Measurements from ENCODE around the gene RRP9.

The RRP9 gene

DNA sequence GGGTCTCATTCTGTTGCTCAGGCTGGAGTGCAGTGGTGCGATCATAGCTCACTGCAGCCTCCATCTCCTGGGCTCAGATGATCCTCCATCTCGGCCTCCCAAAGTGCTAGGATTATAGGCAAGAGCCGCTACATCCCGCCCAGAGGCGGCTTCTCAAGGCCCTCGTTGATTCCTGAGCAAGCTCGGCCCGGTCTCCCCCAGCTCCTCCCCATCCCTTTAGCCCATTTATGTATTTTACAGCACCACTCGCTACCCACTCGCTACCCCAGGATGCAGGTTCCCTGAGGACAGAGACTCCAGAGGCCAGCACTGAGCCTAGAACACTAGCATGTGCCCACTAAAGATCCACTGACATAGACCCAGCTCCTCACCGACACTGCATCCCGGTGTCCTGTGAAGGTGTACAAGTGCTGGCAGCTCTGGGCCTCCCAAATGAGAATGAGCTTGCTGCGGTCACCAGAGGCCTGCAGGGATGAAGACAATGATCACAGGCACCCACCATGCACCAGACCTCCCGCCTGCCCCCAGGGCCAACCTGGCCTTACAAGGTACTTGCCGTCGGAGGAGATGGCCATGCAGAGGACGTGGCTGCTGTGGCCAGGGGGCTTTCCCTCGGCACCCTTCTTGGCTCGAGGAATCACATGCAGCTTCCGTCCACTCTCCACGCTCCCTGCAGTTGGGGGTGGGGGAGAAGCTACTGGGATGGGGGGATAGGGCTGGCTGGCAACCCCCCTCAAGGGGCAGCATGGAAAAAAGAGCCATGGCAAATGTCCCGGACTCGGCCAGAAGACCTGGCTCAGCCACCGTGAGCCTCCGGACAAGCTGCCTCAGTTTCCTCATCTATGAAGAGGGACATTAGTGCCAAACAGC is 5.6 kb downstream of the RRP9 start:
- H4K20me1 ChIP-seq (ENCODE audit: insufficient read depth, low read length): 0 out of 2 replicates have a peak, but pooled peaks cover 2% of the 10 kb centered on the region

DNA sequence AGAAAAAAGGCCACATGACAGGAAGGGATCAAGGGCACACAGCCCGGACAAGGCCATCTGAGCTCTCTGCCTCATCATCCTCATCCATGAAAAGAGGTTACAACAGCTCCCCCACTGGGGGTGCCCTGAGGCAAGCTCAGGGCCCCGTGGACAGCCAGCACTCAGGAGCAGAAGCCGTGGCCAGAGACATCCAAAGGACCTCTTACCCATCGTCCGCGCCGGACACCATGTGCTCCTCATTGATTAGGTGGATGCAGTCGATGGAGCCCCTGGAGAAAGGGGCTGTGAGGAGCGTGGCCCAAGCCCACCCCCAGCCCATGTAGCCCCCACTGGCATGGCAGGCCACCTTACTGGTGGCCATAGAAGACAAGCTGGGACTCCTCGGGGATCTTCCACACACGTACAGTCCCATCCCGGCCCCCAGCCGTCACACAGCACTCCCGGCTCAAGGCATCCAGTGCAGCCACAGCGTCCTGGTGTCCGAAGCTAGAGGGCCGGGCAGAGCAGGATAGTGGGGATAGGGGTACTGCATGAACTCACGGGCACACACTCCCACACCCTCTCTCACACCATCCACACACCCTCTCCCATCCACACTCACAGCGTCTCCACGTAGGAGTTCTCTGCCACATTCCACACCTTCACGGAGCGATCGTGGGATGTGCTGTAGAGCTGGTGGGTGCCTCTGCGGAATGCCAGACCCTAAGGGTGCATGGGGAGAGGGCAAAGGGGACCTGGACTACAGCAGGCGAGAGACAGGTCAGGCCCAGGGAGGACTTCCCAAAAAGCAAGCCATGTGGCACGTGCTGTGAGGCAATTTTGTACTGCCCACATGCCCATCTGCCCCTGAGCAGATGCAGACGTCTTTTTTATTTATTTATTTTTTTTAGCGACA is 6.5 kb downstream of the RRP9 start:
- TF ChIP-seq, protein P1, sequence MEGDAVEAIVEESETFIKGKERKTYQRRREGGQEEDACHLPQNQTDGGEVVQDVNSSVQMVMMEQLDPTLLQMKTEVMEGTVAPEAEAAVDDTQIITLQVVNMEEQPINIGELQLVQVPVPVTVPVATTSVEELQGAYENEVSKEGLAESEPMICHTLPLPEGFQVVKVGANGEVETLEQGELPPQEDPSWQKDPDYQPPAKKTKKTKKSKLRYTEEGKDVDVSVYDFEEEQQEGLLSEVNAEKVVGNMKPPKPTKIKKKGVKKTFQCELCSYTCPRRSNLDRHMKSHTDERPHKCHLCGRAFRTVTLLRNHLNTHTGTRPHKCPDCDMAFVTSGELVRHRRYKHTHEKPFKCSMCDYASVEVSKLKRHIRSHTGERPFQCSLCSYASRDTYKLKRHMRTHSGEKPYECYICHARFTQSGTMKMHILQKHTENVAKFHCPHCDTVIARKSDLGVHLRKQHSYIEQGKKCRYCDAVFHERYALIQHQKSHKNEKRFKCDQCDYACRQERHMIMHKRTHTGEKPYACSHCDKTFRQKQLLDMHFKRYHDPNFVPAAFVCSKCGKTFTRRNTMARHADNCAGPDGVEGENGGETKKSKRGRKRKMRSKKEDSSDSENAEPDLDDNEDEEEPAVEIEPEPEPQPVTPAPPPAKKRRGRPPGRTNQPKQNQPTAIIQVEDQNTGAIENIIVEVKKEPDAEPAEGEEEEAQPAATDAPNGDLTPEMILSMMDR (IDR thresholded peaks at IDR 0.05; ENCODE audit: low read length): no peak
- TF ChIP-seq EZH2phosphoT487 (IDR thresholded peaks at IDR 0.05; ENCODE audit: low read length): no peak
- TF ChIP-seq EZH2 (optimal IDR thresholded peaks at IDR 0.05; ENCODE audit: low read depth, low read length): no peak
- Histone ChIP-seq H4K20me1 (ENCODE audit: insufficient read depth, low read length) (0 out of 2 replicates have a peak, but pooled peaks cover 2% of the 10 kb centered on the region), H2AFZ (ENCODE audit: low read length) (no peak overlapping the region), H3K4me1 (ENCODE audit: low read length) (peaks cover 2% of the 10 kb centered on the region; the same call in 1 of the 2 replicates), H3K4me2 (ENCODE audit: low read depth, low read length) (no peak overlapping the region), H3K9ac (ENCODE audit: low read length) (no peak overlapping the region), H3K27ac (ENCODE audit: low read length) (no peak overlapping the region), H3F3A (ENCODE audit: insufficient read depth, low read length) (no peaks in the 10 kb centered on the region), H3K27me3 (replicated peaks; ENCODE audit: insufficient read depth, low read length) (no peaks in the 10 kb centered on the region), H3K9me2 (replicated peaks; ENCODE audit: insufficient read depth, low read length) (no peaks in the 10 kb centered on the region), H3K4me3 (ENCODE audit: low read length) (no peak overlapping the region), H3K9me3 (replicated peaks; ENCODE audit: insufficient read depth, low read length) (no peaks in the 10 kb centered on the region), H3K79me2 (ENCODE audit: low read length) (peaks cover 29% of the 10 kb centered on the region), H3K36me3 (replicated peaks; ENCODE audit: insufficient read depth, low read length) (peaks cover 5% of the 10 kb centered on the region; the same call in 1 of the 2 replicates)
- no peak for DNase-seq

More for the DNA sequence above, 5.6 kb downstream of the RRP9 start:
- H3K9me2 ChIP-seq (replicated peaks; ENCODE audit: insufficient read depth, low read length): no peaks in the 10 kb centered on the region
- no peaks in the 10 kb centered on the region for H3K9me3 ChIP-seq (replicated peaks; ENCODE audit: insufficient read depth, low read length)
- H3K4me2 ChIP-seq (ENCODE audit: low read depth, low read length): no peak overlapping the region
- peaks cover 38% of the 10 kb centered on the region for H3K79me2 ChIP-seq (ENCODE audit: low read length)
- no peaks in the 10 kb centered on the region for H3F3A ChIP-seq (ENCODE audit: insufficient read depth, low read length)
- peaks cover 10% of the 10 kb centered on the region for H3K4me1 ChIP-seq (ENCODE audit: low read length)
- no peak overlapping the region for H3K9ac ChIP-seq (ENCODE audit: low read length)
- no peak overlapping the region for H2AFZ ChIP-seq (ENCODE audit: low read length)
- peaks cover 5% of the 10 kb centered on the region; the same call in 1 of the 2 replicates for H3K36me3 ChIP-seq (replicated peaks; ENCODE audit: insufficient read depth, low read length)
- DNase-seq: no peak
- no peak overlapping the region for H3K4me3 ChIP-seq (ENCODE audit: low read length)
- no peak for TF ChIP-seq EZH2phosphoT487 (IDR thresholded peaks at IDR 0.05; ENCODE audit: low read length)
- TF ChIP-seq, protein P1 (IDR thresholded peaks at IDR 0.05; ENCODE audit: low read length): no peak
- no peak for TF ChIP-seq EZH2 (optimal IDR thresholded peaks at IDR 0.05; ENCODE audit: low read depth, low read length)
- H3K27ac ChIP-seq (ENCODE audit: low read length): no peak overlapping the region
- no peaks in the 10 kb centered on the region for H3K27me3 ChIP-seq (replicated peaks; ENCODE audit: insufficient read depth, low read length)

DNA sequence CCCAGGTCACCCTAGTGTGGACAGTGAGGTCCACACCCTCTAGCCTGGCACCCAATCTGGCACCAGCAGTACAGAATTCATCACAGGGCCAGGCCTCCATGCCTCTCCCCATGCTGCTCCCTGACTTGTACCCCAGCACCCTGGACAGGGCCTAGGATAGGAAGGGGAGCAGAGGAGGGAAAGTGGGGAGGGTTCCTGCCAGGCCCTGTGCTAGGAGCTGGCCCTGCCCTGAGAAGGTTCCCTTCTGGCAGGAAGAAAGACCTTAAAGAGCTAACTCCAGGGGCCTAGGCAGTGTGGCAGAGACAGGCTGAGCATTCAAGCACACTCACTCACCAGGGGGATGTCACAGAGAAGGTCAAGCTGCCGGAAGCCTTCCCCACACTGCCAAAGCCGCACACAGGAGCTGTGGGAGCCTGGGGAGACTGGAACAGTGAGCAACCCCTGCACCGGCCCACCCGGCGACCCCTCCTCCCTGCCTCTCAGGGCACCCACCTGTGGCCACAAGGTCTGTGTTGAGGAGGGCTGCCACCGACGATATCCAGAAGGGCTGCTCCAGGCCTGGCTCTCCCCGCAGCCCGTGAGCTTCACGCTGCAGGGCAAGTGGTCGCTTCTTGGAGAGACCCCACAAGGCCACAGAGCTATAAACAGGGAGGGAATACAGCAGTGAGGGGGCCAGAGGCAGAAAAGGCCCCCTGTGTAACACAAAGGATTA is 7.4 kb downstream of the RRP9 start:
- Histone ChIP-seq H3K4me2 (ENCODE audit: low read depth, low read length) (no peak overlapping the region), H3K4me1 (ENCODE audit: low read length) (no peaks in the 10 kb centered on the region), H3K4me3 (ENCODE audit: low read length) (no peak overlapping the region), H3K9ac (ENCODE audit: low read length) (no peak overlapping the region), H3K9me3 (replicated peaks; ENCODE audit: insufficient read depth, low read length) (no peaks in the 10 kb centered on the region), H3K9me2 (replicated peaks; ENCODE audit: insufficient read depth, low read length) (no peaks in the 10 kb centered on the region), H3F3A (ENCODE audit: insufficient read depth, low read length) (no peaks in the 10 kb centered on the region), H2AFZ (ENCODE audit: low read length) (no peak overlapping the region), H3K36me3 (replicated peaks; ENCODE audit: insufficient read depth, low read length) (peaks cover 5% of the 10 kb centered on the region; the same call in 1 of the 2 replicates), H3K79me2 (ENCODE audit: low read length) (peaks cover 20% of the 10 kb centered on the region), H3K27me3 (replicated peaks; ENCODE audit: insufficient read depth, low read length) (no peaks in the 10 kb centered on the region), H4K20me1 (ENCODE audit: insufficient read depth, low read length) (0 out of 2 replicates have a peak, but pooled peaks cover 2% of the 10 kb centered on the region), H3K27ac (ENCODE audit: low read length) (no peak overlapping the region)
- TF ChIP-seq EZH2phosphoT487 (IDR thresholded peaks at IDR 0.05; ENCODE audit: low read length) (no peak), EZH2 (optimal IDR thresholded peaks at IDR 0.05; ENCODE audit: low read depth, low read length) (no peak)
- TF ChIP-seq, protein P1 (IDR thresholded peaks at IDR 0.05; ENCODE audit: low read length): no peak
- no peak for DNase-seq

Data from MM.1S (cell line).